Ovary (tissue), 3 donors: ENCODE measurements around the gene JAG1.

ENCODE experiments used
- CTCF ChIP-seq, 3 donors: fragments of 450-650 bp in 2 of 3; fragments of 200-600 bp in 1 of 3; IDR thresholded peaks; one replicate each; pipeline versions ENCODE4 v1.5.1 to v1.8.0; 2016 to 2022; ENCODE audit warnings: antibody characterized with exemption in 3 of 3, mild to moderate bottlenecking in 1 of 3
- POLR2A ChIP-seq: fragments of 450-650 bp; IDR thresholded peaks from one replicate; pipeline ENCODE4 v1.6.1; 2017; ENCODE audit warnings: antibody characterized with exemption, mild to moderate bottlenecking, moderate library complexity
- donor health status: DM: no; HTN: no; CAD: no.

DNA sequence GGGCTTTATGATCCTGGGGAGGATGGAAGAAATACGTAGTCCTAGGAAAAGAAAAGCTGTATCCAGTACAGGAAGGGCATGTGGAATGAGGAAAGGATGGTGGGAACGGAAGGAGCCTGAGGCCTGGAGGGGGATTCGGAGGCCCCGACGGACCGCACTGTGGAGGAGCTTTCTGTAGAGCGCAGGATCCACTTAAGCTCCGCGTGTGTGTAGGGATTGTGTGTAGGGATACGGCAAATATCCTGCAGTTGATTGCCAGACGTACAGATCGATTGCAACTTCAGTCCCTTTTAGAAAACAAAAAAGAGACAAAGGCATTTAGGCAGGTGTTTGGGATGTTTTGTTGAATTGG is 32.6 kb upstream of the JAG1 start:
- no peak for TF ChIP-seq CTCF (IDR thresholded peaks at IDR 0.05)
- TF ChIP-seq POLR2A: no peak
